K562 (cell line): ENCODE measurements around the gene HCN3. TPM values are rescaled to one million over a fixed set of nuclear protein-coding genes. Genes with fewer than 3 reads are reported as not detected.

Experiments used
- ATF7 ChIP-seq: fragments of 450-650 bp; IDR thresholded peaks from 2 replicates; pipeline ENCODE4 v1.7.1; 2014; ENCODE audit warnings: mild to moderate bottlenecking, moderate library complexity
- E4F1 ChIP-seq: fragments of 250-450 bp; sonication (Bioruptor Pico); IDR thresholded peaks from 2 replicates; pipeline ENCODE4 v1.5.0; 2021; ENCODE audit warnings: mild to moderate bottlenecking, borderline replicate concordance
- EP400 ChIP-seq: fragments of 450-650 bp; IDR thresholded peaks from 2 replicates; pipeline ENCODE4 v1.6.1; 2017; ENCODE audit warnings: antibody characterized with exemption, mild to moderate bottlenecking, moderate library complexity
- ETV6 ChIP-seq, 3 experiments: fragments of 150-350 bp in 1 of 3; sonication (generic) in 1 of 3; formaldehyde crosslinking in 1 of 3; IDR thresholded peaks; 2 replicates each; pipeline versions ENCODE4 v1.6.1 to v1.8.0; 2014 to 2022; ENCODE audit warnings: borderline replicate concordance in 2 of 3, low read depth in 2 of 3, antibody characterized with exemption in 1 of 3, low read length in 1 of 3, mild to moderate bottlenecking in 1 of 3, missing genetic modification reagents in 1 of 3
- EZH2 ChIP-seq: IDR thresholded peaks from 2 replicates; pipeline ENCODE4 v1.6.1; 2012; ENCODE audit warnings: low read depth, mild to moderate bottlenecking, inconsistent platforms, low read length, borderline replicate concordance
- FOXJ3 ChIP-seq: sonication (generic); formaldehyde crosslinking; IDR thresholded peaks from 2 replicates; pipeline ENCODE4 v1.4.0; 2020; ENCODE audit warnings: mild to moderate bottlenecking, missing genetic modification reagents
- HNRNPLL ChIP-seq: fragments of 200-400 bp; formaldehyde crosslinking; IDR thresholded peaks from 2 replicates; pipeline ENCODE4 v1.6.1; 2017; ENCODE audit warnings: low read length, low read depth, mild to moderate bottlenecking; ENCODE audit not compliant: poor library complexity, severe bottlenecking
- MTF1 ChIP-seq: fragments of 250-450 bp; sonication (Bioruptor Pico); IDR thresholded peaks from 2 replicates; pipeline ENCODE4 v1.9.0; 2021; ENCODE audit warnings: moderate library complexity, mild to moderate bottlenecking, inconsistent platforms, borderline replicate concordance
- NUFIP1 ChIP-seq: fragments of 450-650 bp; IDR thresholded peaks from 2 replicates; pipeline ENCODE4 v1.6.1; 2018; ENCODE audit not compliant: partially characterized antibody
- SMARCA5 ChIP-seq: fragments of 450-650 bp; IDR thresholded peaks from 2 replicates; pipeline ENCODE4 v1.6.1; 2016
- TFE3 ChIP-seq: fragments of 450-650 bp; formaldehyde crosslinking; IDR thresholded peaks from 2 replicates; pipeline ENCODE4 v1.4.0; 2020; ENCODE audit warnings: mild to moderate bottlenecking, mixed read lengths
- THRB ChIP-seq: fragments of 450-650 bp; formaldehyde crosslinking; conservative IDR thresholded peaks from 2 replicates; pipeline ENCODE4 v1.4.0; 2022; ENCODE audit warnings: mild to moderate bottlenecking, missing genetic modification characterization
- TSC22D4 ChIP-seq: fragments of 450-650 bp; IDR thresholded peaks from 2 replicates; pipeline ENCODE4 v1.6.1; 2016; ENCODE audit warnings: missing genetic modification characterization, missing biosample characterization, control low read depth
- USF2 ChIP-seq: sonication (generic); formaldehyde crosslinking; IDR thresholded peaks from 2 replicates; pipeline ENCODE4 v1.5.0; 2020; ENCODE audit warnings: missing genetic modification reagents
- YY1 ChIP-seq, 3 experiments: IDR thresholded peaks; 2 replicates each; pipeline ENCODE4 v1.6.1; 2011; ENCODE audit warnings: low read length in 2 of 3, mild to moderate bottlenecking in 2 of 3, moderate library complexity in 2 of 3, borderline replicate concordance in 1 of 3, control low read depth in 1 of 3, low read depth in 1 of 3; ENCODE audit not compliant: insufficient read depth in 3 of 3, insufficient replicate concordance in 2 of 3, control insufficient read depth in 1 of 3, insufficient read length in 1 of 3; ENCODE audit errors: extremely low read depth in 1 of 3
- ZBTB1 ChIP-seq: sonication (generic); formaldehyde crosslinking; IDR thresholded peaks from 2 replicates; pipeline ENCODE4 v1.8.1; 2023; ENCODE audit warnings: missing genetic modification reagents, low read depth, mild to moderate bottlenecking, borderline replicate concordance
- ZFP30 ChIP-seq: fragments of 250-450 bp; sonication (Bioruptor Pico); IDR thresholded peaks from 2 replicates; pipeline ENCODE4 v1.8.0; 2022; ENCODE audit warnings: moderate library complexity, mild to moderate bottlenecking, inconsistent platforms, borderline replicate concordance
- ZNF212 ChIP-seq: fragments of 450-650 bp; formaldehyde crosslinking; IDR thresholded peaks from 2 replicates; pipeline ENCODE4 v1.4.0; 2020; ENCODE audit warnings: mild to moderate bottlenecking
- ZNF274 ChIP-seq: IDR thresholded peaks from 2 replicates; pipeline ENCODE4 v1.6.1; 2011; ENCODE audit warnings: low read depth, mild to moderate bottlenecking, low read length, moderate library complexity, borderline replicate concordance
- ZNF766 ChIP-seq: fragments of 200-800 bp; sonication (Bioruptor generic); conservative IDR thresholded peaks from 2 replicates; pipeline ENCODE4 v1.6.1; 2016; ENCODE audit warnings: missing genetic modification characterization, missing compliant biosample characterization
- ZNF785 ChIP-seq: fragments of 250-450 bp; sonication (Bioruptor Pico); IDR thresholded peaks from 2 replicates; pipeline ENCODE4 v1.4.0; 2020; ENCODE audit warnings: mild to moderate bottlenecking
- polyA plus RNA-seq, 8 experiments: library from polyadenylated mRNA; depleted of rRNA in 4 of 8; stranded (reverse) in 5 of 8; unstranded in 3 of 8; fragments of >200 nt; fragmentation: Nextera tagmentation in 2 of 8; fragmentation: Illumina TruSeq in 1 of 8; extraction: Ambion mirVana in 2 of 8; extraction: Trizol in 1 of 8; gene quantifications; 2 replicates each; pipeline versions ENCODE4 v1.2.1 to v1.2.3, GENCODE V29; 2011 to 2014; ENCODE audit warnings: inconsistent platforms in 1 of 8, missing spikeins in 1 of 8
- total RNA-seq, 7 experiments: library from RNA; depleted of rRNA in 6 of 7; stranded (reverse); fragments of >200 nt in 6 of 7; fragmentation: Illumina TruSeq in 2 of 7; extraction: Trizol in 2 of 7; gene quantifications; 2 replicates each; pipeline versions ENCODE4 v1.2.1 to v1.2.3, GENCODE V29; 2011 to 2021; ENCODE audit warnings: low replicate concordance in 1 of 7

HCN3 gene
- total and polyA plus RNA-seq, 9 of the 15 experiments (the other 6 are each of a cell fraction or from before 2014, with no cell fraction given) = 0.91 to 9.7 (median 3.9) TPM

- TF ChIP-seq NUFIP1 = no peak
- TF ChIP-seq SMARCA5 = no peak
- no peak for TF ChIP-seq ZNF212 (CRISPR knock-in tag)
- no peak for TF ChIP-seq ZFP30 (CRISPR knock-in tag)
- no peak; the same call in 1 of the 2 replicates for TF ChIP-seq ZBTB1
- TF ChIP-seq ZNF785 = no peak
- no peak for TF ChIP-seq ETV6 (IDR thresholded peaks at IDR 0.05; ENCODE audit: borderline replicate concordance in 1 of 2, low read depth in 2 of 2, low read length in 1 of 2)
- TF ChIP-seq ETV6 (CRISPR knock-in tag; IDR thresholded peaks at IDR 0.05; ENCODE audit: borderline replicate concordance) = no peak
- no peak for TF ChIP-seq FOXJ3 (CRISPR knock-in tag)
- TF ChIP-seq ATF7 = peak; percentile 63
- TF ChIP-seq THRB (CRISPR knock-in tag) = no peak
- TF ChIP-seq EP400 = peak; percentile 75
- TF ChIP-seq HNRNPLL = no peak
- TF ChIP-seq EZH2 = no peak
- no peak for TF ChIP-seq TSC22D4 (tag)
- no peak for TF ChIP-seq TFE3 (CRISPR knock-in tag)
- TF ChIP-seq MTF1 (CRISPR knock-in tag) = no peak
- TF ChIP-seq USF2 (CRISPR knock-in tag) = no peak
- TF ChIP-seq ZNF766 = no peak
- TF ChIP-seq ZNF274 = no peak
- peak; percentile 75 to 94 (median 92) for TF ChIP-seq YY1 (IDR thresholded peaks at IDR 0.05; ENCODE audit: borderline replicate concordance in 1 of 3, control insufficient read depth in 1 of 3, extremely low read depth in 1 of 3, insufficient read depth in 3 of 3, insufficient read length in 1 of 3, insufficient replicate concordance in 2 of 3, low read depth in 1 of 3, low read length in 2 of 3)
- no peak for TF ChIP-seq E4F1 (CRISPR knock-in tag)
Observed at GRCh38 chr1:155255243-155256007, 21.8 kb upstream of the HCN3 start, which contains the start of gene ENTREP3 (continued).
